Measurements from ENCODE around the gene PRPF18.
"Not testable (repeated sequence)": the region's sequence is repeated elsewhere in the genome, so short reads cannot be mapped to it uniquely, and the experiment has no call there.

PRPF18 gene, protein sequence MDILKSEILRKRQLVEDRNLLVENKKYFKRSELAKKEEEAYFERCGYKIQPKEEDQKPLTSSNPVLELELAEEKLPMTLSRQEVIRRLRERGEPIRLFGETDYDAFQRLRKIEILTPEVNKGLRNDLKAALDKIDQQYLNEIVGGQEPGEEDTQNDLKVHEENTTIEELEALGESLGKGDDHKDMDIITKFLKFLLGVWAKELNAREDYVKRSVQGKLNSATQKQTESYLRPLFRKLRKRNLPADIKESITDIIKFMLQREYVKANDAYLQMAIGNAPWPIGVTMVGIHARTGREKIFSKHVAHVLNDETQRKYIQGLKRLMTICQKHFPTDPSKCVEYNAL

DNA sequence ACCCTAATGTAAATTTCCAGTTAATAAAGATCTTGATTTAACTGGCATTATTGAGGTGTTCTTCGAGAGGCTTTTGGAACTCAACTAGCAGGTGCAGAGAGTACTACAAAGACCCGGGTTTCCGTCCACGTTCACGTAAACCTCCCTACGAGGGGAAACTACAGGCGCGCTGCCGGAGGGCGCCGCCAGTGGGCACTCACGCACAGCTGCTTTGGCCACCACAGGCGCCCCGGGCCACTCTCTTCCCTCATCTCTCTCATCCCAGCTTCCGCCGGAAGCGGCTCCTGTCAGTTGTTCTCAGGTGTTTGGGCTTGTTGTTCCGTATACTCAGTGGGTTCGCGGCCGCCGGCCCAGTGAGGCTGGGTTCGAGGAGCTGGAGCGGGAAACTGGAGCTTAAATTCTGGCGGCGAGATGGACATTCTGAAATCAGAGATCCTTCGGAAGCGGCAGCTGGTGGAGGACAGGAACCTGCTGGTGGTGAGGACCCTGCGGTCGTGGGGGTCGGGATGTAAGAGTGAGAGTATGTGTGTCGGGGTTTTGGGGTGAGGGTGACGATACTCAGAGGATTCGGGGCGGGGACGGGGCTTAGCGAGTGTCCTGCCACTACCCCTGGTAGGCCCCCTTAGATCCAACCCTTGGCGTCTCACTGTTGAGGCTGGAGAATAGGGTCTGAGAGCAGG, at the start of gene PRPF18:
TSS of gene PRPF18 (plus strand) at position 290 of the 680 bp plus-strand sequence. CDS start at position 412, 122 bp downstream.
- peak; percentile 89 to 99 for DNase-seq (ENCODE audit: low read depth in 1 of 2, low spot score in 1 of 2)
- in situ Hi-C loops (cut with HindIII; ENCODE audit: low pct_unique_long_range_greater_than_20kb, low sequenced_read_pairs), result no loop called here
- TF ChIP-seq JUND (IDR thresholded peaks at IDR 0.05; ENCODE audit: low read depth), result no peak

DNA sequence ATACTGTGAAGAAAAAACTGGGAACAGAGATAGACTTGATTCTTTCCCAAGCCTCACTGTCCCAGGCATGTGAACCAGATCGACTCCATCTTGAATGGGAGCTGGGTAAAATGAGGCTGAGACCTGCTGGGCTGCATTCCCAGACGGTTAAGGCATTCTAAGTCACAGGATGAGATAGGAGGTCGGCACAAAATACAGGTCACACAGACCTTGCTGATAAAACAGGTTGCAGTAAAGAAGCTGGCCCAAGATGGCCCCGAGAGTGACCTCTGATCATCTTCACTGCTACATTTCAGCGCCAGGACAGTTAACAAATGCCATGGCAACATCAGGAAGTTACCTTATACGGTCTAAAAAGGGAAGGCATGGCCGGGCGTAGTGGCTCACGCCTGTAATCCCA, 48.8 kb upstream of the PRPF18 start:
- in situ Hi-C loops (cut with HindIII; ENCODE audit: low pct_unique_long_range_greater_than_20kb, low sequenced_read_pairs); DNase-seq (ENCODE audit: low read depth in 1 of 2, low spot score in 1 of 2): not testable (repeated sequence)

DNA sequence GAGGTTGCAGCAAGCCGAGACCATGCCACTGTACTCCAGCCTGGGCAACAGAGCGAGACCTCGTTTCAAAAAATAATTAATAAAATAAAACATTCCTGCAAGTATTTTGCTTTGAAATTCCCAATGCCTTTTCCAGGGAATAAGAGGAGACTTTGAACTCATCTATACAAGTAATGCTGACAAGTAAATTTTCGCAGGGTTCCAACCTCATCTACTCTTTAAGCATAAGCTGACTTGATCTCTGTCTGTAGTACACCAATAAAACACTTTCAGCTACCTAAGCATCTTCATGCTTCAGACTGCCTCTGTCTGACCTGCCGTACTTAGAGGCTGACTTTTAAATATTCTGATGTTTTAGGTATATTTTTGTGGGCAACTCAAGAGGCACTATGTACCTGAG, 44.2 kb upstream of the PRPF18 start:
- in situ Hi-C loops (cut with HindIII; ENCODE audit: low pct_unique_long_range_greater_than_20kb, low sequenced_read_pairs), result no loop called here
- no peak for TF ChIP-seq JUND (IDR thresholded peaks at IDR 0.05; ENCODE audit: low read depth)
- DNase-seq (ENCODE audit: low read depth in 1 of 2, low spot score in 1 of 2), result no peak

DNA sequence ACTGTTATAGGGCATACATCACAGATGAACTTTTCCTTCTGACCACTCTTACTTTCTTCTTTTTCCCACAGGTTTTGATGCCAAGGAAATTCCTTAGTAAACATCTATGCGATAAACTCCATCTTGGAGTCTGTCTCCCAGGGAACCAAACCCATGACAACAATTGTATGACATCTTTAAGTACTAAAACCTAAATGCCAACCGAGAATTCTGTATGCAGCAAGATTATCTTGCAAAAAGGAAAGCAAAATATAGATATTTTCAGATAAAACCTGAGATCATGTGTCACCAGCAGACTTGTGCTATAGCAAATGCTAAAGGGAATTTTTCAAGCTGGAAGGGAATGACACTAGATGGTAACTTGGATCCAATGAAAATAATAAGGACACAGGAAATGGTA, 36.0 kb upstream of the PRPF18 start:
- in situ Hi-C loops (cut with HindIII; ENCODE audit: low pct_unique_long_range_greater_than_20kb, low sequenced_read_pairs), result no loop called here
- TF ChIP-seq JUND (IDR thresholded peaks at IDR 0.05; ENCODE audit: low read depth), result no peak
- DNase-seq (ENCODE audit: low read depth in 1 of 2, low spot score in 1 of 2), result no peak

DNA sequence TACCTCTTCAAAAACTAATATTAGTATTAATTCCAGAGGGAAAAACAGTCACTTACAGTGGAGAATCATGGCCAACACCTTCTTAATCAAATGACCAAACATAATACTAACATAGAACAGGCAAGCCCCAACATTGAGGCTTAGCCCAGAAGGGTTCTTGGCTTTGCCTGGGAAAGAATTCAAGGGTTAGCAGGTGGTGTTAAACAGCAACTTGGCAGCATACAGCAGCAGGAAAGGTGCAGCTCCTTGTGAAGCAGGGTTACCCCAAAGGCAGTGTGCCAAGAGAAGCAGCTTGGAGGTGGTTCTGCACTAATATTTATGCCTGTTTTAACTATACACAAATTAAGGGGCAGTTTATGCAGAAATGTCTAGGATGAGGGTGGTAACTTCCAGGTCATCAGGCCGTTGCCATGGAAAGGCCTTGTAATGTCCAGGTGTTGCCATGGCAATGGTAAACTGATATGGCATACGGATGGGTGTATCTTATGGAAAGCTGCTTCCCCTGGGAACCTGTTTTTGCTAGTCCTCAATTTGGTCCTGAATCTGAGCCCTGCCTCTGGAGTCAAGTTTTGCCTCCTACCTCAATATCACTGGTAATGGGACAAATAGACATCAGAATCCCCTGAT, 30.8 kb upstream of the PRPF18 start:
- no peak for TF ChIP-seq JUND (IDR thresholded peaks at IDR 0.05; ENCODE audit: low read depth)
- in situ Hi-C loops (cut with HindIII; ENCODE audit: low pct_unique_long_range_greater_than_20kb, low sequenced_read_pairs), result no loop called here
- no peak for DNase-seq (ENCODE audit: low read depth in 1 of 2, low spot score in 1 of 2)

DNA sequence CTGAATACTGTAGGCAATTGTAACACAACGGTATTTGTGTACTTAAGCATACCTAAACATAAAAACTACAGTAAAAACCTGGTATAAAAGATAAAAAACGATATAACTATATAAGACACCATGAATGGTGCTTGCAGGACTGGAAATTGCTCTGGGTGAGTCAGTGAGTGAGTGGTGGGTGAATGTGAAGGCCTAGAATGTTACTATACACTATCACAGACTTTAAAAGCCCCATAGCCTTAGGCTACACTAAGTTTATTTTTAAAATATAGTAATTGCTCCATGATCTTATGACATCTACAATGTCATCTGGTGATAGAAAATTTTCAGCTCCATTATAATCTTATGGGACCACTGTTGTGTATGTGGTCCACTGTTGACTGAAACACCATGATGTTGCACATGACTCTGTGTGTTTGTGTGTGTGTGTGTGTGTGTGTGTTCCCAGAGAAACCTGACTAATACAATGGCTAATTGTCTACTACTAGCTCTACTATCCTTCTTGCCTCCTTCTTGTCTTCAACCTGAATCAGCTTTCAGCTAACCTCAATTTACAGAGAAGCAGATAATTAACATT, 27.6 kb upstream of the PRPF18 start:
- TF ChIP-seq JUND (IDR thresholded peaks at IDR 0.05; ENCODE audit: low read depth), result no peak
- in situ Hi-C loops (cut with HindIII; ENCODE audit: low pct_unique_long_range_greater_than_20kb, low sequenced_read_pairs), result no loop called here
- no peak for DNase-seq (ENCODE audit: low read depth in 1 of 2, low spot score in 1 of 2)

DNA sequence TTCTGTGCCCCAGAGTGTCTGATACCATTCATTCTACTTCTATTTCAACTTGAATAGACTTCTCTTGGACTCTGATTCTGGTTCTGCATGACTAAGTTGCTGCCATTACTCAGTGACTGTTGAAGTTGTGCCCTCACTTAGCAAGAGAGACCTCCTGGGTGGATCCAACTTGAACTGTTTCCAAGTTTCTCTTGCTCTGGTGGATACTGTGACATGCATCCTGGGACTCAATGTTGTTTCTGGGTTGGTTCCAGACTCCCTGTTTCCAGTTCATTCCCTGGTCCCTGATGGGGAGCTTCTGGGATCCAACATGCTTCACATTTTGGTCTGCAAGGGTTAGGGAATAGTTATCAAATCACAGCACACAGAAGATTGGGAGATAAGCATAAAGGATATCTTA, 26.2 kb upstream of the PRPF18 start:
- in situ Hi-C loops (cut with HindIII; ENCODE audit: low pct_unique_long_range_greater_than_20kb, low sequenced_read_pairs), result no loop called here
- no peak for DNase-seq (ENCODE audit: low read depth in 1 of 2, low spot score in 1 of 2)
- TF ChIP-seq JUND (IDR thresholded peaks at IDR 0.05; ENCODE audit: low read depth), result no peak

DNA sequence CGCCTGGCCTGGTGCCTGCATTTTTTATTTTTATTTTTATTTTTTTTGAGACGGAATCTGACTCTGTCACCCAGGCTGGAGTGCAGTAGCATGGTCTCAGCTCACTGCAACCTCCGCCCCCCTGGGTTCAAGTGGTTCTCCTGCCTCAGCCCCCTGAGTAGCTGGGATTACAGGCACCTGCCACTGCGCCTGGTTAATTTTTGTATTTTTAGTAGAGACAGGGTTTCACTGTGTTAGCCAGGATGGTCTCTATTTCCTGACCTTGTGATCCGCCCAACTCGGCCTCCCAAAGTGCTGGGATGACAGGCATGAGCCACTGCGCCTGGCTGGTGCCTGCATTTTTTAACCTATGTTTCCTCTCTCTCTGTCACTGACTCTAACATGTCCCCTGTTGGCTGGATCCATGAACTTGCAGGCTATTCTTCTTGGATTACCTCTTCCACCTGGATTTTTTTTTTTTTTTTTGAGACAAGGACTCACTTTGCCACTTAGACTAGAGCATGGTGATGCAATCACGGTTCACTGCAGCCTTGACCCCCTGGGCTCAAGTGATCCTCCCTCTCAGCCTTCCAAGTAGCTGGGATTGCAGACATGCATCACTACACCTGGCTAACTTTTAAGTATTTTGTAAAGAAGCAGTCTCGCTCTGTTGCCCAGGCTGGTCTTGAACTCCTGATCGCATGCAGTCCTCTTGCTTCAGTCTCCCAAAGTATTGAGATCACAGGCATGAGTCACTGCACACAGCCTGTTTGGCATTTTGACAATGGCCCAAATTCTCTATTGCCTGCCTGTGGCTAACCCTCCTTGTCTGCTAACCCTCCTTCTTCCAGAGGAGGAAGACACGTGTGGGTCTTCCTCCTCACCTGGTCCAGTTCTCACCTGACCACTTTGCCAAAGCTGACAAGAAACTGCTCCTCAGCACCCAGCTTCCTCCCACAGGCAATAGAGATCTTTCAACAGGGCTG, 23.0 kb upstream of the PRPF18 start:
- in situ Hi-C loops (cut with HindIII; ENCODE audit: low pct_unique_long_range_greater_than_20kb, low sequenced_read_pairs), result no loop called here
- no peak for TF ChIP-seq JUND (IDR thresholded peaks at IDR 0.05; ENCODE audit: low read depth)
- DNase-seq (ENCODE audit: low read depth in 1 of 2, low spot score in 1 of 2), result no peak

DNA sequence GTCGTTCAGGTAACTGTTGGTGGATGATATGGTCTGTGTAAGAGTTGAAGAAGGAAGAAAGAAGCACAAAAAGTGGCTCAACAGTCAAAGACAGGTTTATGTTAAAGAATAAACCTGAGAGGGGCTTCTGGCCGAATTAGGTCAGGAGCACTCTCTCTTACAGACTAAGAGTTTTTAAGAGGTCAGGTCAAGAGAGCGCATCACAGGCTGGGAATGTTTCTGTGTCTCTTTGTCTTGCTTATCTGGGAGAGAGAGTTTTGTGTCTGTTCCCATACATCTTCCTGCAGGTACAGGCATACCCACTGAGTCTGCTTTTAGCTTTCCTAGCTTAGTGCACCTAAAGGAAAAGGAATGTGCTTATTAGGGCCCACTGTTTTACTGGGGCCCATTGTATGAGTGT, 22.2 kb upstream of the PRPF18 start:
- in situ Hi-C loops (cut with HindIII; ENCODE audit: low pct_unique_long_range_greater_than_20kb, low sequenced_read_pairs), result no loop called here
- no peak for DNase-seq (ENCODE audit: low read depth in 1 of 2, low spot score in 1 of 2)
- TF ChIP-seq JUND (IDR thresholded peaks at IDR 0.05; ENCODE audit: low read depth), result no peak

DNA sequence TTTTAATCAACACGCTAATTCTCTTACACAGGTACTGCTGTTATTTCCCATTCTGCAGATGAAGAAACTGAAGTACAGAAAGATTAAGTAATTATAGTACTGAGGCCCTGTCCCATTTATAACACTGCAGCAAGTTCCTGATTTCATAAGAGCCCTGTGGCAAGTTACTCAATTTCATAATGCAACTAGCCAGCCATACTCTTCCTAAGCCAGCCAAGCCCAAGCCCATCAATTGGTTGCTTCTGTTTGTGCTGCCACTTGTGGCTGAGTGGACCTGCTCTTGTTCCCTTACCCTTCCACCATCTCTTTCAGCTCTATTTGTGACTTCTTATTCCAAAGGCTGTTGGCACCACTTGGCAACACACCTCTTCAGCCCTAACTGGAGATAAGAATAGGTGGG, 19.7 kb upstream of the PRPF18 start:
- TF ChIP-seq JUND (IDR thresholded peaks at IDR 0.05; ENCODE audit: low read depth), result no peak
- in situ Hi-C loops (cut with HindIII; ENCODE audit: low pct_unique_long_range_greater_than_20kb, low sequenced_read_pairs), result no loop called here
- no peak for DNase-seq (ENCODE audit: low read depth in 1 of 2, low spot score in 1 of 2)

DNA sequence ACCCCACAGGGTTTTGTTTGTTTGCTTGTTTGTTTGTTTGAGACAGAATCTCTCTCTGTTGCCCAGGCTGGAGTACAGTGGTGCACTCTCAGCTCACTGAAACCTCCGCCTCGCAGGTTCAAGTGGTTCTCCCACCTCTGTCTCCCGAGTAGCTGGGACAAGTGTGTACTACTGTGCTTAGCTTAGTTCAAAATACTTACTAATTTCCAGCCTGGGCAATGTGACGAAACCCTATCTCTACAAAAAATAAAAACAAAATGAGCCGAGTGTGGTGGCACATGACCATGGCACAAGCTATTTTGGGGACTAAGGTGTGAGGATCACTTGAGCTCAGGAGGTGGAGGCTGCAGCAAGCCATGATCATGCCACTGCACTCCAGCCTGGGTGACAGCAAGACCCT, 15.2 kb upstream of the PRPF18 start:
- no peak for DNase-seq (ENCODE audit: low read depth in 1 of 2, low spot score in 1 of 2)
- in situ Hi-C loops (cut with HindIII; ENCODE audit: low pct_unique_long_range_greater_than_20kb, low sequenced_read_pairs), result no loop called here
- TF ChIP-seq JUND (IDR thresholded peaks at IDR 0.05; ENCODE audit: low read depth), result no peak

DNA sequence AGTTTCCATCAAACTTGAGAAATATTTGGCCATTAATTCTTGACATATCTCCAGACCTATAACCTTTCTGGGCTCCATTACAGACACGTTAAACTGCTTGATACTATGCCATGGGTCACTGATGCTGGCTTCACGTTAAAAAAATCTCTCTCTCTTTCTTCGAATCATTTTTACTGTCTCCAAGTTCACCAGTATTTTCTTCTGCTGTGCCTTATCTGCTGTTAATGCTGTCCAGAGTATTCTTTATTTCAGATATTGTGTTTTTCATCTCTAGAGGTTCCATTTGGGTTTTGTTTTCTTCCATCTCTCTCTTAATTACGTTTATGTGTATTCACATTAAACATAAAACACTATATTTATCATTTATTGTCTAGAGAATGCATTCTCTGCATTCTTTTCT, 12.8 kb upstream of the PRPF18 start:
- DNase-seq (ENCODE audit: low read depth in 1 of 2, low spot score in 1 of 2), result no peak
- in situ Hi-C loops (cut with HindIII; ENCODE audit: low pct_unique_long_range_greater_than_20kb, low sequenced_read_pairs), result no loop called here
- TF ChIP-seq JUND (IDR thresholded peaks at IDR 0.05; ENCODE audit: low read depth), result no peak
